HG03457 (cell line): ENCODE measurements around the gene PDPK1.
"Not testable (repeated sequence)": the region's sequence is repeated elsewhere in the genome, so short reads cannot be mapped to it uniquely, and the experiment has no call there.

ENCODE experiments used
- ATAC-seq: cut with Tn5 transposase; IDR thresholded peaks from one replicate; pipeline ENCODE4 v1.9.1; 2021; ENCODE audit warnings: moderate number of reproducible peaks; ENCODE audit not compliant: unreplicated experiment

Gene PDPK1

GRCh38 chr16:2609827-2610470 lies 72.1 kb downstream of the PDPK1 start:
- ATAC-seq: no peak

GRCh38 chr16:2610781-2611498 lies 73.1 kb downstream of the PDPK1 start:
- no peak for ATAC-seq

GRCh38 chr16:2611499-2611862 lies 73.7 kb downstream of the PDPK1 start:
- no peak for ATAC-seq

GRCh38 chr16:2611877-2612276 lies 74.1 kb downstream of the PDPK1 start:
- ATAC-seq: not testable (repeated sequence)

- not testable (repeated sequence) for ATAC-seq
These were observed 75.4 kb downstream of the PDPK1 start for GRCh38 chr16:2613251-2613650.

DNA sequence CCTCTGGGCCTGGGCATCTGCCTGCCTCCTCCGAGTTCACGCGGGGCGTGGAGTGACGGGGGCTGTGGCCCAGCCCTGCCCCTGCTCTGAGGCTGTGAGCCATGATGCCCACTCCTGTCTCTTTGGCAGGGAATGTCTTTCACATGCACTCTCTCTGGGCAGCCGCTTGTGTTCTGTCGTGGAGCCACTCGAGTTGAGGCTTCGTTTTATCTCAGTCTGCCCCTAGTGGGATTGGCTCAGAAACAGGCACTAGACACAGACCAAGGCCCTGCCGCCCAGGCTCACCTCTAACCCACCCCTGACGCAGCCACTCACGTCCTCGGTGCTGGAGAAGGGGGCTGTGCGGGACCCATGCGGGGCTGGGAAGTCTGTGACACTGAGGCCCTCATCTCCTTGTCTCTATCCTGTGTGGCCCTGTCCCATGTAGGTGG lies 77.0 kb downstream of the PDPK1 start:
- no peak for ATAC-seq

DNA sequence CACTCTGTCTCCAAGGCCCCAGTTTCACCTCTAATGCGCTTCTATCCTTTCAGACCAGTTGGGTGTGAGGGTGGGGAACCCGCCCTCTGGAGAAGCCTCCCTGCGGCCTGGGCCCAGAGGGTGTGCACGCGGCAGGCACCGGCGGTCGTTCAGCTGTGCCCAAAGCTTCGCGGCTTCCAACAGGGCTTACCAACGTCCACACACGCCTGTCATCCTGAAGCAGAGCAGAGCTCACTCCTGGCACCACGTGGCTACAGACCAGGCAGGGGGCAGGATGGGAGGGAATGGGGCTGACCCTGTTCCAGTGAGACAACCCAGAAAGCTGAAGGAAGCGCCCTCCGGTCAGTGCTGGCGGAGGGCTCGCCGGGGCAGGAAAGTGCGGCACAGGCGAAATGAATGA lies 81.1 kb downstream of the PDPK1 start:
- not testable (repeated sequence) for ATAC-seq

GRCh38 chr16:2619628-2620027 lies 81.8 kb downstream of the PDPK1 start:
- ATAC-seq: not testable (repeated sequence)

GRCh38 chr16:2620870-2621269 lies 83.0 kb downstream of the PDPK1 start:
- not testable (repeated sequence) for ATAC-seq

DNA sequence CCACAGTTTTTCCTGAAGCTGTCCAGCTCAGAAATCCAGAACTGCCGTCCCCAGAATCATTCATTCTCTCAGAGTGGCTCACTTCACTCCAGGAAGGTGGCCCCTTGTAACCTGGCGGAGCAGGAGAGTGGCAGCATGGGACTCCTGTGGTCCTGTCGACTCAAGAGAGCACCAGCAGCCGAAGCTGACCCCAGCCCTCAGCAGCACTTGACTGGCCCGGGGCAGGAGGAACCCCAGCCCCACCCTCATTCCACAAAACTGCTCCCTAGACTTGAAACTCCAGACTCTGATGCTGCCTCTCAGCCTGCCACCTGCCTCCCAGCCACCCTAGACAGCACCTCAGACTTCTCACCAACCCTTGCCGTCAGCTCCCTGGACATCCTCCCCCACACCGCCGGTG lies 83.6 kb downstream of the PDPK1 start:
- not testable (repeated sequence) for ATAC-seq

DNA sequence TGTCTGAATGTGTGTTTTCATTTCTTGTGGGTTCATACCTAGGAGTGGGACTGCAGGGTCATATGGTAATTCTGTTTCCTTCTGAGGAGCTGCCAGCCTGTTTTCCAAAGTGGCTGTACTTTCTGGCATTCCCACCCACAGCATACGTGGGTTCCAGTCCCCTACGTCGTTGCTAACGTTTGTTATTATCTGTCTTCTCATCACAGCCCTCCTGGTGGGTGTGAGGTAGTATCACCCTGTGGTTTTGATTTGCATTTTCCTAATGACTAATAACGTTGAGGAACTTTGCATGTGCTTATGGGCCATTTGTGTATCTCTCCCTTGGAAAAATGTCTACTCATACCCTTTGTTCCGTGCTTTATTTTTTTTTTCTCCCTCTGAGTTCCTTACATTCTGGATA lies 89.3 kb downstream of the PDPK1 start:
- not testable (repeated sequence) for ATAC-seq

GRCh38 chr16:2631203-2631602 lies 93.4 kb downstream of the PDPK1 start:
- not testable (repeated sequence) for ATAC-seq

GRCh38 chr16:2632291-2632690 lies 94.5 kb downstream of the PDPK1 start:
- not testable (repeated sequence) for ATAC-seq

DNA sequence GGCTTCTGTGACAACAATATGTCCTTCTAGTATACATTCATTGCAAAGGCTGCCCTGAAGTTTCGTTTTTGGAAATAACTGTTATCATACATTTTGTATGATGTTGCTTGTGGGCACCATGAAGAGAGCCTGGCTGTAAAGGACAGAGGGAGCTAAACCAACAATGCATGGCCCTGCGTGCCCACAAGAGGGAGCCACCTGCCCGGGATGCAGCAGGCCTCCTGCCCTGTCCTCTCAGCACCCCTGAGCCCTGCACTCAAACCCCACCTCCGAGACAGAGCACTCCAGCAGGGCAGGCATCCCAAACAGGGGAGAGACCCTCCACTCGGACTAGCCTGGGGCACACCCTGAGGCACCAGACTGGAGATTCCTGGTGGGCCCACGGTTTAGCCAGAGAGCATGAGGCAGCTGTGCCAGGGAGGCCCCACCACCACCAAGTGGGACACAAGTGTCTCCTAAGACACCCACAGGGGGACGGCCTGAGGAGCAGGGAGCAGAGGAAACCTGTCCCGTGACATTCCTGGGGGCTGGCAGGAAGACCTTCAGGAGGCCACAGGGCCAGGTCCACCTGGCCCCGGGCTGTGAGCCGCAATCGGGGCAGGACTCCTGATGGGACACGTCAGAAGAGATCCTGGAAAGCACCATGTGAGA lies 101.4 kb downstream of the PDPK1 start:
- not testable (repeated sequence) for ATAC-seq

GRCh38 chr16:2639722-2640072 lies 101.9 kb downstream of the PDPK1 start:
- ATAC-seq: not testable (repeated sequence)

DNA sequence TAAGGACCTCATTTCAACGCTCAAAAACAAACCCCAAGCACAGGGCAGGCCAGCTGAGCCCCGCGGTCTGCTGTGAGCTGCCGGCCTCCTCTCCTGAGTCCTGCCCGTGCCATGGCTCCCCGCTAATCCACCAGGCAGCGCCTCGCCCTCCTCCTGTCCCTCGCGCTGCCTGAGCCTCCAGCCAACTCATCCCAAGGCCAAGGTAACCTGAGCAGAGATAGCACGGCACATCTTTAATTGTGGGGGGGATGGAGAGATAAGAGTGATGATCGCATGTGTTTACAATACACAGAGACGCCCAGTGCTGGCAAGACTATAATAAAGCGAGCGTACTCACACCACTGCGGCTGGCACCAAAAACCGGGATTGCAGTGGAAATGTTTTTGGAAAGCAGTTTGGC lies 104.7 kb downstream of the PDPK1 start:
- not testable (repeated sequence) for ATAC-seq

GRCh38 chr16:2644754-2645453 lies 107.1 kb downstream of the PDPK1 start:
- not testable (repeated sequence) for ATAC-seq

DNA sequence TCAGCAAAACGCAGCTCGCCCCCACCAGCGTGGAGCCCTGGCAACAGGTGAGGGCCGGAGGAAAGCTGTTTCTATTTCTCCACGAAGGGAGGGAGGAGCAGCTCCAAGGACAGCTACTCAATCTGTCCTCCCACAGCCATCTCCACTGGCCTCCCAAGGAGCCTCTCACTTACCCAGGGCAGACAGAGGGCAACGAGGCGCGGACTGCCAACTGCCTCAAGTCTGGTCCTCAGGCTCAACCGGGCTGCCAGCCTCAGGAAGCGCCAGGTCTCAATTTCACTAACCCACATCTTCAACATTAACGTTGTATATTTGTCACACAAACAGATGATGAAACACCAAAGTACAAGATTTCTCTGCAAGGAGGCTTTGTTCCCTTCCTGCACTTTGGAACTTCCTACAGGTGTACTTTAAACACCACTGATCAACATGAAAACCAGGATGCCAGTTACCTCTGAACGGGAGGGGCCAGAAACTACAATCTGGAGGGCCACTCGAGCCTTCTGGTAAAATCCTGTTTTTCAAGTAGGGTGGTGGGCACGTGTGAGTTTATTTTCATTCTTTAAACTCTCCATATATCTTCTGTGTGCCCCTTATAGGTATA lies 113.5 kb downstream of the PDPK1 start:
- ATAC-seq: not testable (repeated sequence)
